Smooth muscle cell of the umbilical artery (primary cell): Measurements from ENCODE around the gene CFAP206. TPM values are rescaled to one million over a fixed set of nuclear protein-coding genes. Genes with fewer than 3 reads are reported as not detected.

Experiments
- total RNA-seq: library from RNA; depleted of rRNA; stranded (reverse); fragments of >200 nt; gene quantifications from 2 replicates; pipeline ENCODE4 v1.2.3, GENCODE V29; 2014

CFAP206 gene
- 0.37 and 0.59 TPM in 2 replicates for total RNA-seq

GRCh38 chr6:87407901-87408720 lies at the start of gene CFAP206:
Gene CFAP206, plus strand, starts transcription at chr6:87407972. Its CDS starts 1,868 bp downstream, at chr6:87409840.

DNA sequence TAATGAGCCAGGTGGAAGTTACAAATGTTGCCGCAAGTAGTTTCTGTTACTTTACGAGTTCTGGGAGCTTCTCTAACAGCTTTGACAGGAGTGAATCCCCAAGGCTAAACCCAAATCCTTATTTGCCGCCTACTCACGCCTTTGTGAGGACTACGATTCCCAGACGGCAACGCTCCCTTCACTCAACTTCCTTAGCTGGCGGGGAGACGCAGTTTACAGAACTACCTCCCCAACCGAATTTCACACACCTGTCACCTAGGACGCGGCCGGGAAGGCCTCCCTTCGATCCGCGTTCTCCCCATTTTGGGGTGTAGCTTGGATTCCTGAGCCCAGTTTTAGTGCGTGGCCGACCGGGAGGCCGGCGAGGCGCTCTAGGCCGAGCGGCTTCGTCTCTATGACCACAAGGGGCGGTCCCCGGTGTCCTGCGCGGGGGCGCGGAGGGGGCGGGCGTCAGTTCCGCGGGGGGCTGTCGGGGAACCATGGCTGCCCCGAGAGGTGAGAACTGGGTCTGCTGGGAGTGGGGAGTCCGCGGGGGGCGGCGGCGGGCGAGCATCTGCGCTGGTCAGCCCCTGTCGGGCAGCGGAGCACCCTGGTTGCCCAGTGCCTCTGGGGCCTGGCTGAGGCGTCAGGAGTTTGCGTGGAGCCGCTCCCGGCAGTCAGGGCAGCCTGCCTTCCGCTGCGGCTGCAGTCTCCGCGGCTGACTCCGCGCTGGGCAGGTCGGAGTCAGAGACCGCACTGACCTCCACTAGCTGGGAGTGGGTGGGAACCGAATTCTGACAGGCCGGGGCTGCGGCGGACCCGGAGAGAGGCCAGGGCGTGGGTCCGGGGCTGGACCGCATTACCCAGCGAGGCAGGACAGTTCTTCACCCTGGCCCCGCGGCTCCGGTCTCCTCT lies 65.0 kb downstream of the CFAP206 start, which contains the start of gene SLC35A1:
Gene SLC35A1 (plus strand): TSS at position 450 of the 894 bp plus-strand sequence. CDS start 30 bp downstream, at position 480.

Other genes with a start within 250 kb of the CFAP206 start
- 5.6 and 5.9 TPM in 2 replicates for gene SMIM8, start 85.4 kb upstream of the CFAP206 start, total RNA-seq
- not detected in 2 replicates for gene GJB7, start 78.7 kb upstream of the CFAP206 start, total RNA-seq
- 0.59 and 2.3 TPM in 2 replicates for gene C6orf163, start 63.2 kb upstream of the CFAP206 start, total RNA-seq
- gene SLC35A1, start 65.0 kb downstream of the CFAP206 start, total RNA-seq = 18.2 and 22.9 TPM in 2 replicates
- gene RARS2, start 182.0 kb downstream of the CFAP206 start, total RNA-seq = 48.7 and 48.9 TPM in 2 replicates
- gene ORC3, start 182.2 kb downstream of the CFAP206 start, total RNA-seq = 24.6 and 34.3 TPM in 2 replicates